ENCODE measurements around the gene GPC6.

GPC6 gene

GRCh38 chr13:93621051-93621450, 394.4 kb downstream of the GPC6 start:
- DNase-seq: no peak
- no peaks in the 10 kb centered on the region for H3K27me3 ChIP-seq (replicated peaks)
- H3K4me3 ChIP-seq (ENCODE audit: low read depth, low read length): no peak overlapping the region
- TF ChIP-seq CTCF (IDR thresholded peaks at IDR 0.05; ENCODE audit: low read depth, low read length, missing control alignments): no peak
- no peak overlapping the region for H3K27ac ChIP-seq
- in situ Hi-C loops (cut with HindIII; ENCODE audit: low pct_ligation_motif_present, low sequenced_read_pairs): no loop called here
- H3K36me3 ChIP-seq (replicated peaks): no peaks in the 10 kb centered on the region

- in situ Hi-C loops (cut with HindIII; ENCODE audit: low pct_ligation_motif_present, low sequenced_read_pairs): no loop called here
- H3K36me3 ChIP-seq (replicated peaks): no peaks in the 10 kb centered on the region
- no peak for DNase-seq
- TF ChIP-seq CTCF (IDR thresholded peaks at IDR 0.05; ENCODE audit: low read depth, low read length, missing control alignments): no peak
- no peak overlapping the region for H3K27ac ChIP-seq
- H3K4me3 ChIP-seq (ENCODE audit: low read depth, low read length): no peak overlapping the region
- no peaks in the 10 kb centered on the region for H3K27me3 ChIP-seq (replicated peaks)
Measured at GRCh38 chr13:93621966-93622365, 395.4 kb downstream of the GPC6 start.

- TF ChIP-seq CTCF (IDR thresholded peaks at IDR 0.05; ENCODE audit: low read depth, low read length, missing control alignments): no peak
- in situ Hi-C loops (cut with HindIII; ENCODE audit: low pct_ligation_motif_present, low sequenced_read_pairs): no loop called here
- H3K27me3 ChIP-seq (replicated peaks): no peaks in the 10 kb centered on the region
- H3K36me3 ChIP-seq (replicated peaks): no peaks in the 10 kb centered on the region
- no peak overlapping the region for H3K27ac ChIP-seq
- H3K4me3 ChIP-seq (ENCODE audit: low read depth, low read length): no peak overlapping the region
- DNase-seq: peak; percentile 3
Measured at GRCh38 chr13:93624311-93624777, 397.7 kb downstream of the GPC6 start.

GRCh38 chr13:93625536-93625935, 398.9 kb downstream of the GPC6 start:
- no peaks in the 10 kb centered on the region for H3K36me3 ChIP-seq (replicated peaks)
- in situ Hi-C loops (cut with HindIII; ENCODE audit: low pct_ligation_motif_present, low sequenced_read_pairs): no loop called here
- no peak overlapping the region for H3K4me3 ChIP-seq (ENCODE audit: low read depth, low read length)
- no peak for DNase-seq
- no peak for TF ChIP-seq CTCF (IDR thresholded peaks at IDR 0.05; ENCODE audit: low read depth, low read length, missing control alignments)
- H3K27ac ChIP-seq: no peak overlapping the region
- no peaks in the 10 kb centered on the region for H3K27me3 ChIP-seq (replicated peaks)

GRCh38 chr13:93628136-93628797, 401.7 kb downstream of the GPC6 start:
- TF ChIP-seq CTCF (IDR thresholded peaks at IDR 0.05; ENCODE audit: low read depth, low read length, missing control alignments): no peak
- in situ Hi-C loops (cut with HindIII; ENCODE audit: low pct_ligation_motif_present, low sequenced_read_pairs): no loop called here
- H3K27ac ChIP-seq: no peak overlapping the region
- no peaks in the 10 kb centered on the region for H3K27me3 ChIP-seq (replicated peaks)
- DNase-seq: no peak
- H3K4me3 ChIP-seq (ENCODE audit: low read depth, low read length): no peak overlapping the region
- H3K36me3 ChIP-seq (replicated peaks): no peaks in the 10 kb centered on the region

- peak; percentile 16 for DNase-seq
- H3K27me3 ChIP-seq (replicated peaks): no peaks in the 10 kb centered on the region
- no peaks in the 10 kb centered on the region for H3K36me3 ChIP-seq (replicated peaks)
- no peak overlapping the region for H3K27ac ChIP-seq
- in situ Hi-C loops (cut with HindIII; ENCODE audit: low pct_ligation_motif_present, low sequenced_read_pairs): no loop called here
- TF ChIP-seq CTCF (IDR thresholded peaks at IDR 0.05; ENCODE audit: low read depth, low read length, missing control alignments): no peak
- H3K4me3 ChIP-seq (ENCODE audit: low read depth, low read length): no peak overlapping the region
Measured at GRCh38 chr13:93635616-93636032, 409.0 kb downstream of the GPC6 start.

All from brain microvascular endothelial cell (primary cell).